A673 (cell line): ENCODE measurements around the gene GOLGA6L1.

Source experiments
- CTCF ChIP-seq: fragments of 300-800, 200-600 bp; sonication (generic); conservative IDR thresholded peaks from 2 replicates; pipeline ENCODE4 v1.5.1; 2017; ENCODE audit warnings: low read depth, mild to moderate bottlenecking, antibody characterized with exemption, low read length, moderate library complexity, mixed read lengths
- EZH2 ChIP-seq: fragments of 200-600 bp; sonication (generic); IDR thresholded peaks from 2 replicates; pipeline ENCODE4 v1.6.1; 2017; ENCODE audit warnings: borderline replicate concordance, low read depth, mild to moderate bottlenecking, mixed read lengths, antibody characterized with exemption, low read length; ENCODE audit not compliant: poor library complexity, severe bottlenecking

GRCh38 chr15:23118208-23118607 lies 18.4 kb downstream of the GOLGA6L1 start:
- TF ChIP-seq CTCF: no peak
- TF ChIP-seq EZH2: no peak
